ENCODE data around the gene PNN.

The PNN gene

GRCh38 chr14:39175445-39176262, 600 bp downstream of the PNN start:
- DNase-seq (ENCODE audit: low spot score) = no peak
- TF ChIP-seq CTCF (IDR thresholded peaks at IDR 0.05; ENCODE audit: extremely low read depth, insufficient read depth, missing control alignments) = no peak
- in situ Hi-C loops (cut with MboI; ENCODE audit: low pct_unique_long_range_greater_than_20kb, low sequenced_read_pairs, unreplicated experiment) = no loop called here

DNA sequence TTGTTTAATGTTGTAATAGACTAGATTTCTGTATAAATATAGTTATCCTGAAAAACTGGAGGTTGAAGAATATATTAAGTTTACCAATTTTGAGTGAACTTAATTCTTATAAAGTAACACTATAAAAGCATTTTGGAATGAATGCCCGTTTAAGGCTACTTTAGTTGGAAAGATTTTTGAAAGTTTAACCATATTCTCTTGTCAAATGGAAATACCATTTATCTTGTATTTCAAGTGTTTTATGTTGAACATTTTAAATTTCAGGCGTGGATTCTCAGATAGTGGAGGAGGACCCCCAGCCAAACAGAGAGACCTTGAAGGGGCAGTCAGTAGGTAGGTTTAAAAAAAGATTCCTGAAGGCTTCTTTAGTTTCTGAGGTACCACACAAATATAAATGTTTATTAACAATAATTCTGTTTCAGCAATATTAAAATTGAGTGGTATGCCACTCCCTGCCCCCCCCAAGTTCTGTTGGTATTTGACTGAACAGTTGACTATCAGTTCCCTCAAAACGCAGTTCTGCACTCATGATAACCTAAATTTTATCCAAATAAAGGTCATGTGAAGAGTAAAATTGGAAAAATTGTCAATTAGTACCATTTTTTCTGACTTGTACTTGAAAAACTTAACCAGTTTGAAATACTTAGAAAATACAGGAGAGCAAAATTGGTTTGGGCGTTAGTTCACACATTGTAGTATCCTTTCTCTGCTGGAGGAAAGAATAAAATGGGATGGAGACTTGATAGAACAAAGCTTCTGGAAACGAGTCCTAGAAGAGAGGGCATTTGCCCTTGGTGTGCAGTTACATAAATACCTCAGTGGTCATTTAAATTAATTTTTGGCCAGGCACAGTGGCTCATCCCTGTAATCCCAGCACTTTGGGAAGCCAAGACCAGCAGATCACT, 1.5 kb downstream of the PNN start:
- in situ Hi-C loops (cut with MboI; ENCODE audit: low pct_unique_long_range_greater_than_20kb, low sequenced_read_pairs, unreplicated experiment) = no loop called here
- no peak for DNase-seq (ENCODE audit: low spot score)
- no peak for TF ChIP-seq CTCF (IDR thresholded peaks at IDR 0.05; ENCODE audit: extremely low read depth, insufficient read depth, missing control alignments)

- no peak for DNase-seq (ENCODE audit: low spot score)
- in situ Hi-C loops (cut with MboI; ENCODE audit: low pct_unique_long_range_greater_than_20kb, low sequenced_read_pairs, unreplicated experiment) = no loop called here
- TF ChIP-seq CTCF (IDR thresholded peaks at IDR 0.05; ENCODE audit: extremely low read depth, insufficient read depth, missing control alignments) = no peak
These were observed 2.1 kb downstream of the PNN start for GRCh38 chr14:39177168-39177545.

DNA sequence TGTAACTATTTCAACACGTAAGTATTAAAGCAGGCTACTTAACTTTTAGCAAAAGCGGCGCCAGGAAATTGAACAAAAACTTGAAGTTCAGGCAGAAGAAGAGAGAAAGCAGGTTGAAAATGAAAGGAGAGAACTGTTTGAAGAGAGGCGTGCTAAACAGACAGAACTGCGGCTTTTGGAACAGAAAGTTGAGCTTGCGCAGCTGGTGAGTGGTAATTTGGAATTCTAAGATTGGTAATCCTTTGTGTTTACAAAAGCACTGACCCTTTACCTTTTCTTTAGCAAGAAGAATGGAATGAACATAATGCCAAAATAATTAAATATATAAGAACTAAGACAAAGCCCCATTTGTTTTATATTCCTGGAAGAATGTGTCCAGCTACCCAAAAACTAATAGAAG, 4.0 kb downstream of the PNN start:
- DNase-seq (ENCODE audit: low spot score) = no peak
- in situ Hi-C loops (cut with MboI; ENCODE audit: low pct_unique_long_range_greater_than_20kb, low sequenced_read_pairs, unreplicated experiment) = no loop called here
- TF ChIP-seq CTCF (IDR thresholded peaks at IDR 0.05; ENCODE audit: extremely low read depth, insufficient read depth, missing control alignments) = no peak

DNA sequence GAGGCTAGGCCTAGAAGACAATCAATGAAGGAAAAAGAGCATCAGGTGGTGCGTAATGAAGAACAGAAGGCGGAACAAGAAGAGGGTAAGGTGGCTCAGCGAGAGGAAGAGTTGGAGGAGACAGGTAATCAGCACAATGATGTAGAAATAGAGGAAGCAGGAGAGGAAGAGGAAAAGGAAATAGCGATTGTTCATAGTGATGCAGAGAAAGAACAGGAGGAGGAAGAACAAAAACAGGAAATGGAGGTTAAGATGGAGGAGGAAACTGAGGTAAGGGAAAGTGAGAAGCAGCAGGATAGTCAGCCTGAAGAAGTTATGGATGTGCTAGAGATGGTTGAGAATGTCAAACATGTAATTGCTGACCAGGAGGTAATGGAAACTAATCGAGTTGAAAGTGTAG, 5.5 kb downstream of the PNN start:
- in situ Hi-C loops (cut with MboI; ENCODE audit: low pct_unique_long_range_greater_than_20kb, low sequenced_read_pairs, unreplicated experiment) = no loop called here
- DNase-seq (ENCODE audit: low spot score) = no peak
- TF ChIP-seq CTCF (IDR thresholded peaks at IDR 0.05; ENCODE audit: extremely low read depth, insufficient read depth, missing control alignments) = no peak

DNA sequence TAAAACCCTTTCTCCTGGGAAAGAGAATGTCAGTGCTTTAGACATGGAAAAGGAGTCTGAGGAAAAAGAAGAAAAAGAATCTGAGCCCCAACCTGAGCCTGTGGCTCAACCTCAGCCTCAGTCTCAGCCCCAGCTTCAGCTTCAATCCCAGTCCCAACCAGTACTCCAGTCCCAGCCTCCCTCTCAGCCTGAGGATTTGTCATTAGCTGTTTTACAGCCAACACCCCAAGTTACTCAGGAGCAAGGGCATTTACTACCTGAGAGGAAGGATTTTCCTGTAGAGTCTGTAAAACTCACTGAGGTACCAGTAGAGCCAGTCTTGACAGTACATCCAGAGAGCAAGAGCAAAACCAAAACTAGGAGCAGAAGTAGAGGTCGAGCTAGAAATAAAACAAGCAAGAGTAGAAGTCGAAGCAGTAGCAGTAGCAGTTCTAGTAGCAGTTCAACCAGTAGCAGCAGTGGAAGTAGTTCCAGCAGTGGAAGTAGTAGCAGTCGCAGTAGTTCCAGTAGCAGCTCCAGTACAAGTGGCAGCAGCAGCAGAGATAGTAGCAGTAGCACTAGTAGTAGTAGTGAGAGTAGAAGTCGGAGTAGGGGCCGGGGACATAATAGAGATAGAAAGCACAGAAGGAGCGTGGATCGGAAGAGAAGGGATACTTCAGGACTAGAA, 6.1 kb downstream of the PNN start:
- in situ Hi-C loops (cut with MboI; ENCODE audit: low pct_unique_long_range_greater_than_20kb, low sequenced_read_pairs, unreplicated experiment) = no loop called here
- DNase-seq (ENCODE audit: low spot score) = no peak
- no peak for TF ChIP-seq CTCF (IDR thresholded peaks at IDR 0.05; ENCODE audit: extremely low read depth, insufficient read depth, missing control alignments)
